NCI-H2196 treated with DMSO at 0.1 percent for 48 hours (cell line): ENCODE measurements around the gene AVL9.
"Not testable (repeated sequence)": the region's sequence is repeated elsewhere in the genome, so short reads cannot be mapped to it uniquely, and the experiment has no call there.

Source experiments
- DNase-seq: peaks from one replicate; lab custom pipeline; 2025; ENCODE audit not compliant: unreplicated experiment; lab: John Stamatoyannopoulos, UW

The AVL9 gene

DNA sequence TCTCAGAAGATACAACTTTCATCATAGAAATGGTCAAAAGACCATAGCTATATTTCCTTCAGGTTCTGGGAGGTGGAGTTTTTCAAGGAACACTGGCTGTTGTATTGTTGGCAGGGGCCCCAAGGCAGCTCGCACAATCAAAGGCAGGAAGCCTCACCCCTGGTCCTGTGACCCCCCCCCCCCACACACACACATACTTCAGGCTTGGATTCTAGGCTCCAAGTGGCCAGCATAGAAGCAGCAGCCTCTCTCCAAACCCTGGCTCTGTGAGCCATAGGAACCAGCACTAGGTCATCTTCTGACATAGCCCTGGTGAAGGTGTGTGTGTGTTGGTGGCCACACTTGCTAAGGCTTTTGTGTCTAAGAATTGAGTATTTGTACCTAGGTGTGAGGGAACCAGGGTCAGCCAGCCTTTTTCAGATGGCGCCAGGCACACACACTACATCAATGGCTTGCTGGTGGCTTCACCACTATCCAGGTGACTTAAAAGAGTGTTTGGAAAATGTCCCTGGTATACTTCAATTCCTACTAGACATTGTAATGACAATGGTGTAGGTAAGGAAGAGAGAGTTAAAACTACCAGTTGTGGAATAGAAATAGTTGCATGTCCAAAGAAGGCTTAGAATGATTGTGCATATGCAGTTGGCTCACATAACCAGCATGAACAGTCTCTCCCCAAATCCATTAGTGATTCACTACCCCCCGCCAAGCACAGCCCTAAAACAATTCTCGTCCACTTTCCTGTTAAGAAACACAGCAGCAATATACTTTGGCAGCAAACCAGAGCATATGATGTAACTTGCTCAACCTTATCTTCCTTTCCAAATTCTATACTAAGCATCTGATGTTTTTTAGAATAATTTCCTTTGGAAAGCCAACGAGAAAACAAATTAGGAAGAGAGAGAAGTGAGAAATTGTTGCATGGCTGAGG is 91.3 kb downstream of the AVL9 start:
- no peak for DNase-seq

DNA sequence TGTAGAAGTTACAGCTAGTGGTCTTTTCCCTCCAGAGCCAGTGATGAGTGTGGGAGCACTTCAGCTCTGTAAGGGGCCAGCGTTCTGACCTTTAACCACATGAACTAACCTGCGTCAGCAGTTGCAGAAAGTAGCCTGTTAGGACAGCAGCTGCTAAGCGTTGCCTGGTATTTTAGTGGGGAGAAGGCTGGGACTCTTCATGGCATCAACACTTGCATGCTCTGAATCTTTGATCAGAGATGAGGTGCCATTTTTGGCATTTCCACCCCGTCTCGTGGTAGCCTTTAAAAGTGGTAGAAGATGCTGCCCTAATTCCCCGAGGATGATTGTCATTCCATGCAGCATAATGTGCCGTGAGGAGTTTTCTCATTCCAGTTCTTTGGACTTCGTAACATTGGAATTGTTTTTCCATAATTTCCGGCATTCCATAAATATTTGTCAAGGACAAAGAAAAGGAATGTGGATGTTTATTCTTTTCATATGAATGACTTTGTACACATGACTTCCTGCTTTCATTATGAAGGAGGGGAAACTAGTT is 92.2 kb downstream of the AVL9 start:
- no peak for DNase-seq

DNA sequence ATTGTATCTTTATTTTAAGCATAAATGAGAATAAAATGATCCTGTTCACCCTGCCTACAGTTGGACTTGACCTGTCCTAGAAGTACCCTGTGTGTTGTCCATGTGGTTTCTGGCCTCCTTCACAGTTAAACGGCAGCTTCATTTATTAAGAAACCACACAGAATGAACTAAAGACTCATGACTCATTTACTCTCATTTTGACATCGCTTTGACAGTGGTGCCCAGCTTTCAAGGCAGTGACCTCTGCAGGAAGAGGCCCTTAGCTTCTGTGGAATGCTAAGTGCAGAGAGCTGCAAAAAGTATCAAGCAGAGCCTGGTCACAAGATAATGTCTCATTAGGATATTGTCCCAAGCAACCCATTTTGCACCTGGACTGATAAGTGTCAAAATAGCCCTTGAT is 93.4 kb downstream of the AVL9 start:
- DNase-seq = no peak

DNA sequence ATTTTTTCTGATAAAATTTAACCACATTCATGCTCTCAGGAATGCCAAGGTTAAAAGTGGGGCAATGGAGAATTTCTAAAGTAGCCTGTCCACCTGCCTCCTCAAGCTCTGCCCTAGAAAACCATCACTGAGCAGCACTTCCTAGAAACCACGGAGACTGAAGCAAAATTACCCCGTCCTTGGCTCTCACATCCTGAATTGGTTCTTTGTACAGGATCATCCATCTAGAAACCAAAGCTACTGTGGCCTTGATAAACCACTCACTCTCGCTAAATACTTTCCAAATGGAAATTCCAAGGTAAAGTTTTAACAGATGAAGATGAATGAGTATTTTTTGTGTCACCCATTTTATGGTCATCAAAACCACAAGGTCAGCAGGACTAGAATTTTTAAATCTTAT is 96.6 kb downstream of the AVL9 start:
- DNase-seq = no peak

DNA sequence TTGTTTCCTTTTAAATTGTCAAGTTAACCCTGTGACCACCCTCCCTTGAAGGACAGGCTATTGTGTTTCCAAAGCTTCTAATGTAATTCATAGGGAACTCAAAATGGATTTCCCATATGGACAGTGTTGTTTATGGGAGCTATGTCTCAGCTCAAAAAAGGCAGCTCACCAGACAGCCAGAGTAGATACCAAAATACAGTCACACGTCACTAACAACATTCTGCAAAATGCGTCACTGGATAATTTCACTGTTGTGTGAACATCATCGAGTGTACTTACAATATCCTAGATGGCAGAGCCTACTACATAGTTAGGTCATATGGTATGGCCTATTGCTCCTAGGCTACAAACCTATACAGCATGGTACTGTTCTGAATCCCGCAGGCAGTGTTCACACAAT is 97.4 kb downstream of the AVL9 start:
- no peak for DNase-seq

DNA sequence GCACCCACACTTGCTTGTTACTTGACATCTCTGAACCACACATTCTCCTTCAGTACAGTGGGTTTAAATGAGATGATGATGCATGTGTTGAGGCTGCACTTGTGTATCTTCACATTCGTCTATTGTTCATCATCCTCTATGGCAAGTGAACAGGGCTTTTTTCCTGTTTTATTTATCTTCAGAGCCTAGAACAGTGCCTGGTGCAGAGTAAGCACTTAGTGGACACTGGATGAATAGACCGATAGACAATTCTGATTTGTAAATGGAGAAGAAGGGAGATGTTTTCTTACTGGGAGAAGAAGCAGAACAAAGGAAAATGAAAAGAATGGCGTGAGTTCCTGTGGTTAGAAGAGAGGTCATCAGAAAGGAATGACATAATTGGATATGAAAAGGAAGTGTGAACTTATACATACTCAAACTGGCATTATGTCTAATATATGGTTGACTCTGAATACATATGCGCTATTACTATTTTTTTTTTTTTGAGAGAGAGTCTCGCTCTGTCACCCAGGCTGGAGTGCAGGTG is 99.7 kb downstream of the AVL9 start:
- DNase-seq = no peak

DNA sequence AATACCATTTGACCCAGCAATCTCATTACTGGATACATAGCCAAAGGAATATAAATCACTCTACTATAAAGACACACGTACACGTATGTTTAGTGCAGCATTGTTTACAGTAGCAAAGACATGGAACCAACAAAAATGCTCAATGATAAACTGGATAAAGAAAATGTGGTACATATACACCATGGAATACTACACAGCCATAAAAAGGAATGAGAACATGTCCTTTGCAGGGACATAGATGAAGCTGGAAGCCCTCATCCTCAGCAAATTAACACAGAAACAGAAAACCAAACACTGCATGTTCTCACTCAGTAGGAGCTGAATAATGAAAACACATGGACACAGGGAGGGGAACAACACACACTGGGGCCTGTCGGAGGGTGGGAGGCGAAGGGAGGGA is 105.9 kb downstream of the AVL9 start:
- not testable (repeated sequence) for DNase-seq

DNA sequence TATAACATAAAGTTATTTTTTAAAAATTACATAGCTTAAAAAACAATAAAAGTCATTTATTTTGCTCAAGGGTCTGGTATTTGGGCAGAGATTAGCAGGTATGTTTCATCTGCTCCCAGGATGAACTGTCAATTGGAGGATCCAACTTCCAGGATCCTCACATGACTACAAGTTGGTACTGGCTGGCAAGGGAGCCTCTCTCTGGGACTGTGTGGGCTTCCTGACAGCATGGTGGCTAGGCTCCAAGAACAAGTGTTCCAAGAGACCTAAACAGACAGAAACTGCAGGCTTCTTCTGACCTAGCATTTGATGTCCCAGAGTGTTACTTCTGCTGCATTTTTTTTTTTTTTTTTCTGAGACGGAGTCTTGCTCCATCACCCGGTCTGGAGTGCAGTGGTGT is 107.2 kb downstream of the AVL9 start:
- DNase-seq = no peak

DNA sequence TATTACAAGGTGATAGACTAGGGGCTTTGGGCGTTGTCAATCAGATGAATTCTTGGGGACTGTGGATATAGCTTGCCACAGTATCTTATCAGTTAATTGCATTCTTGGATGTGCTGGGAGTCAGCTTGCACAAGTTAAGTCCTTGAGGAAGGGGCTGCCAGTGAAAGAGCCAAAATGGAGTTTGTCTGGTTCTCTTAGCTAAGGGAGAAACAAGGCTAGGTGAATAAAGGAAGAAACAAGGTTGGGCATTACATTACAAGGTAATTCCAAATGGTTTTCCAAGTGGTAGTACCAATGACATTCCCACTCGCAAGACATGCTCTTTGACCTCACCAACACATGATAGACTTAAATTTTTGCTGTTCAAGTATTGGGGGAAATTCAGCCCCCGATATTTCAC is 108.2 kb downstream of the AVL9 start:
- DNase-seq = not testable (repeated sequence)

DNA sequence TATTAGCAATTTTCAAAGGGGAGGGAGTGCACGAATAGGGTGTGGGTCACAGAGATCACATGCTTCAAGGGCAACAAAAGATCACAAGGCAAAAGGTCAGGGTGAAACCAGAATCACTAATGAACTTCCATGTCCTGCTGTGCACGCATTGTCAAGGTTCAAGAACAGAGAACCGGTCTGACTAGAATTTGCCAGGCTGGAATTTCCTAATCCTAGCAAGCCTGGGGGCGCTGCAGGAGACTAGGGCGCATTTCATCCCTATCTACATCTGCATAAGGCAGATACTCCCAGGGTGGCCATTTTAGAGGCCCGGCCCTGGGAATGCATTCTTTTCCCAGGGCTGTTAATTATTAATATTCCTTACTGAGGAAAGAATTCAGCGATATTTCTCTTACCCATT is 108.8 kb downstream of the AVL9 start:
- not testable (repeated sequence) for DNase-seq

DNA sequence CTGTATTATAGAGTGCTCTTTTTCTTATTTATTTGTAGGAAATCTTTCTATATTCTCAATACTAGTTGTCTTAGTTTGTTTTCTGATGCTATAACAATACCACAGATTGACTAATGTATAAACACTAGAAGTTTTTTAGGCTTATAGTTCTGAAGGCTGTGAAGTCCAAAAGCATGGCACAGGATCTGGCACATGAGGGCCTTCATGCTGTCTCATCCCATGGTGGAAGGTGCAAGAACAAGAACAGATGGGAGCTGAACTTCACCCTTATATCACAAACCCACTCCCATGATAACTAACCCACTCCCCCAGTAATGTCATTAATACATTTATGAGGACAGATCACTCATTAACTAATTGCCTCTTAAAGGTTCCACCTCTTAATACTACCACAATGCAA is 109.7 kb downstream of the AVL9 start:
- no peak for DNase-seq

DNA sequence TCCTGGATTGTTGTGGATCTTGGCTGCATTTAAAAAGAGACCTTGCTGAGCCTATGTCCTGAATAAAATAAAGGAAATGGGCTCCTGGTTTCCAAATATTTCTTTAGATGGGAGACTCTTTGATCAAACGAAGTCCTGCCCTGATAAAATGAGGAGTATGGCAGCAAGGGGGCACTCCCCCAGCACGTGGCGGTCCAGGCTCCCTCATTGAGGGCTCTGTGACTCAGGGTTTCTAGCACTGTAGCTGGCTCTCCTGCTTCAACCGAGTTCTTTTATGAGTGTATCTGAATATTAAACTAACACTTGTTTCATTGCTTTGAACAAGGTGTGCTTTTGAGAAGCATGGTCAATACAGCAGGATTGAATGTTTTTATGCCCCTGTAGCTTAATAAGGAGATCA is 114.2 kb downstream of the AVL9 start:
- no peak for DNase-seq

DNA sequence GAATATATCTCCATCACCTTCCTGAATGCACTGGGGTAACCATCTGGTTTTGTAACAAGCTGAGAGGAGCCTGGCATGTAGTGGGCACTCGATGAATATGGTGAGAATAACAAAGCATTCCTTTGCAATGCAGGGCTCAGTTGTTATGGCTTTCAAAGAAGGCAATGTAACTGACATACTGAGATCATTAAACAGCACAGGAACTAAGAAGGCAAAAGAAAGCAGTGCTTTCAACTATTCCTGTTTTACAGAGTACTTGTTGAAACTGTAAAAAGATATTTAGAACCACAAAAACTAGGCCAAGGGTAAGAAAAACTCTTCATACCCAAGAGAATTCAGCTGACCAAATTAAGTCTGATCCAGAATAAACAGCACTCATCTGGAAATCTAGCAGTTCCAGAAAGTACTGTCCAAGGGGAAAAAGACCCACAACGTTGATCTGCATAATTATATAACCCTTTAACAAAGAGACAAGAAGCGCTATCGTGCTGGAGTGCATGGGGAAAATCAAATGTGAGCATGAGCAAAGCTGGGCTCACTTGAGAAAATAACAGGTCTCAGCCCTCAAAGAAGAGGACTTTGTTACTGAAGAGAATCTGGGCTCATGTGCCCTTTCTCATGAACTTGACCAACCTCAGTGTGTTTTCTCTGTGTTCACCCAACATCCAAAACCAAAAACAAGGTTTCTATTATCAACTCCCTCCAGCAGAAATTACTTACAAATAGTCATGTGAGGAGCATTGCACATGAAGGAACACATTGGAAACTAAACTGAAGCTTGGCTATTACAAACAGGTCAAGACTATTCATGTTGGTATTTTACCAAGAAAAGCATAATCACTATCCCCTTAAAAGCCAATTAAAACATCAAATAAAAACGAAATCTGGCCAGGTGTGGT is 116.2 kb downstream of the AVL9 start:
- no peak for DNase-seq

DNA sequence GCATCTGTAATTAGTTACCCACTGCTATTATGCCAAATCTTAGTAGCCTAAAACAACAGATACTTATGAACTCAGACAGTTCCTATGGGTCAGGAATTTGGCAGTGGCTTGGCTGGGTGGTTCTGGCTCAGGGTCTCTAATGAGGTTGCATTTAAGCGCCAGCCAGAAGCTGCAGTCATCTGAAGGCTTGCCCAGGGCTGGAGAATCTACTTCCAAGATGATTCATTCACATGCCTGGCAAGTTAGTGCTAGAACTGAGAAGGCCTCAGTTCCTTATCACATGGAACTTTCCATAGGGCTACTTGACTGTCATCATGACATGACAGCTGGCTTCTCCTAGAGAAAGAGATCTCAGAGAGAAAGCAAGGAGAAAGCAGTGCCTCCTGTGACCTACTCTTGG is 121.3 kb downstream of the AVL9 start:
- no peak for DNase-seq

DNA sequence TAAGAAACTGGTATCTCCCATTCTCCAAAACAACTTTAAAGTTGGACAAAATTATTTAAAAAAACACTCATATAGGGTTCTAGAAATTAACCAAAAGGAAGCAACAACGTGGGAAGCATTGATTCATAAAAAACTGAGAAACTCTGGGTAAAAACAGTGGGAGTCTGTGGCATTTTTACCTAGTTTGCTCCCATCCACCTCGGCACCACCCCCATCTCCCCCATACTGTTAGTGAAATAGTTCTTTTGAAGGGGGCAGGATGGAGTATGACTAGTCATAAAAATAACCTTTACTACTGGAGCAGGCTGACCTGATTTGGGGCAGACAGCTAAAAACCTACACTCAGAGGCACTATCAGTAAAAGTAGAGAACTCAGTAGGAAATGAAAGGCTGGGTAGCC is 123.2 kb downstream of the AVL9 start:
- no peak for DNase-seq

DNA sequence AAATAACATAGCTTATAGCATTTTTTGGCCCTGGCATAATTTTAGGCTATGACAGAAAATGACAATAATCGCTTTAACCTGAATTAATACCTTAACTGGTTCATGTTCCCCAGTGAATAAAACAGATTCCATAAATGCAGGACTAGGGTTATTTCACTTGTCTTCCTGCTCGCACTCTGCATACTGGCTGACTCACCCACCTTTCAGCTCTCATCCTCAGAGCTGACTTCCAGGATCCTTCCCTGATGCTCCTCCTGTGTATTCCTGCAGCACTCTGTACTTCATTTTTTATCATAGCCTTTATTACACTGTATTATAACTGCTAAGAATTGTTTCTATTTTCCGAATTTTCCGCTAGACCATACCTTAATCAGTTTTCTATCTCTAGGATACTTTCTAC is 123.7 kb downstream of the AVL9 start:
- DNase-seq = no peak

DNA sequence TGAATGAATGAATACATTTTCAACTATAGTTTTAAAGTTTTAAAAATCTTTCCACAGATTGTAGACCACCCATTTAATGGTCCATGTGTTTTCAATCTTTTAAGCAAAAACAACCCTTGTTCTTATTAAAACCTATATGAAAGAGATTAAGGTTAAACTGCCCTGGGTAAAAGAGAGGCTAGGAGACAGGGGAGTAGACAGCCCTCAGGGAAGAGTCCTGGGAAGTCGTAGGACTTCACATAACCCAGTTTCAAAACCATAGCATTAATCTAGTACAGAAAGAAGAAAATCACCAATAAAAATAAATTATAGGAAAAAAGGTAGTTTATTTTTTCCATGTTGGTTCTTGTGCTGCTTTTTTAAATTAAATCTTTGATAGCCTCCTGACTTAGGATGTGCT is 124.1 kb downstream of the AVL9 start:
- DNase-seq = not testable (repeated sequence)

DNA sequence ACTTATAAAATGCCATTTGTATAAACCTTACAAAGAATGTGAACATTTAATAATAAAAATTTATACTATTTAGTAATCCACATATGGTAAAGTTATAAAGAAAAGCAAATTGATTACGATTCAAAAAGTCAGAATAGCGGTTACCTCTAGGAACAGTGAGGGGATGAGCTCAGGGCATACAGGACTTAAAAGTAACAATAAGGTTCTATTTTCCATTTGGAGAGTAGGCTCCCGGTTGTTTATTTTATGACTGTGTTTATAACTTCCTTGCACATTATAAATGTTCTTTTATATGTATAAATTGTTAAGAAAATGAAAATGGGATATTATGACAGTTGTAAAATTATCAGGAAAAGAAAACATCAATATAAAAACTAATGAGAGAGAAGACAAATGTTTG is 135.7 kb downstream of the AVL9 start:
- DNase-seq = no peak

DNA sequence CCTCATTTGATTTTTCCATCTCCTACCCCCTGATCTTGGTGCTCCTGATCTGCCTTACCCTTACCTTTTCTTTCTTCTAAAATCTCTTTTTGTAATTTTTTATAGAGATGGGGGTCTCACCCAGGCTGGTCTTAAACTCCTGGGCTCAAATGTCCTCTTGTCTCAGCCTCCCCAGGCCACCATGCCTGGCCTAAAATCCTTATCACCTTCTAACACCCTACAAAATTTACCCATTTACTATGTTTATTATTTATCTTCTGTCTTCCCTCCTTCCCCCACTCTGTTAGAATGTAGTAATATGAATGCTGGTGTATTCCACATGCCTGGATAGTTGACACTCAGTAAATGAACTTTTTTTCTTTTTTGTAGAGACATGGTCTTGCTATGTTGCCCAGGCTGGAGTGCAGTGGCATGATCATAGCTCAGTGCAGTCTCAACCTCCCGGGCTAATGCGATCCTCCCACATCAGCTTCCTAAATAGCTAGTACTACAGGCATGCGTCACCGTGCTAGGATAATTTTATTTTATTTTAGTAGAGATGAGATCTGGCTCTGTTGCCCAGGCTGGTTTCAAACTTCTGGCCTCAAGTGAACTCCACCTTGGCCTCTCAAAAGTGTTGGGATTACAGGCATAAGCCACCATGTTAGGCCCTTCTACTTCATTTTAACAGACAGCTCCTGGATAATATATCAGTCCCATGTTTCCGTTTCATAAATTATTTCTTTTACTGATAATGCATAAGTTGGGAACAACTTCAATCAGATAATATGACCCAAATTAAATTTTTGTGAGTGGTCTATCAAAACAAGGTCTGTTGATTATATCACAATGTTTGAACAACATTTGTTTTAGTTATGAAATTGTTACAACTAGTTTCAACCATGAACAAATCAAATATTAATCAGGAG is 136.6 kb downstream of the AVL9 start:
- not testable (repeated sequence) for DNase-seq

DNA sequence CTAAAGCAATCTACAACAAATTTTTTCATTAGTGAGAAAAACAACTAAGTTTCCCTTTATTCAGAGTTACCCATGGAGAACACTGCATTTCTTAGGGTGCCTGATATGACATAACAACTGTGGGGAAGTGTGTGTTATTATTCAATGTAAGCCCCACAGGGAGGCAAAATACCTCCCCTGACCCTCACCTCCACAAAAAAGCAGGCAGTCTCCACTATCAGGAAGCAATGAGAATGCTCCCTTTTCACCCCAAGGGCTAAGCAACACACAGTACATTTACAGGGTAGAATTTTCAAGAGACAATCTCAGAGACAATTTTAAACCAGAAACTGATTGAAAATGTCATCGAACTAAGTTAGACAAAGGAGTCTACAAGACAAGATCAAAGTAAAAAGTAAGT is 138.2 kb downstream of the AVL9 start:
- not testable (repeated sequence) for DNase-seq
